IPS-15b (cell line): ENCODE results near the gene OMA1.
"Not testable (repeated sequence)": the region's sequence is repeated elsewhere in the genome, so short reads cannot be mapped to it uniquely, and the experiment has no call there.

Experiments
- H3K27me3 ChIP-seq: one replicate; pipeline ENCODE4 v1.6.1; 2013; ENCODE audit warnings: low read length; ENCODE audit not compliant: control insufficient read depth, insufficient read depth
- H3K36me3 ChIP-seq: one replicate; pipeline ENCODE4 v1.6.1; 2013; ENCODE audit warnings: low read length; ENCODE audit not compliant: control insufficient read depth, insufficient read depth
- H3K4me1 ChIP-seq: one replicate; pipeline ENCODE4 v1.6.1; 2013; ENCODE audit warnings: mild to moderate bottlenecking, low read length; ENCODE audit not compliant: control insufficient read depth, insufficient read depth
- H3K4me3 ChIP-seq: one replicate; pipeline ENCODE4 v1.5.1; 2013; ENCODE audit warnings: low read depth, low read length
- H3K9ac ChIP-seq: one replicate; pipeline ENCODE4 v1.6.1; 2013; ENCODE audit warnings: low read depth, mild to moderate bottlenecking, low read length
- H3K9me3 ChIP-seq: one replicate; pipeline ENCODE4 v1.6.1; 2013; ENCODE audit warnings: mild to moderate bottlenecking, low read length; ENCODE audit not compliant: control insufficient read depth, insufficient read depth

The OMA1 gene

GRCh38 chr1:58583496-58583895 lies 37.0 kb upstream of the OMA1 start:
- Histone ChIP-seq H3K9ac (no peak overlapping the region), H3K9me3 (no peaks in the 10 kb centered on the region), H3K4me1 (no peaks in the 10 kb centered on the region), H3K4me3 (no peak overlapping the region), H3K36me3 (no peaks in the 10 kb centered on the region), H3K27me3 (peaks cover under 1% of the 10 kb centered on the region)

- not testable (repeated sequence) for H3K9ac ChIP-seq, H3K9me3 ChIP-seq, H3K4me1 ChIP-seq, H3K36me3 ChIP-seq, H3K4me3 ChIP-seq
- peaks cover 14% of the 10 kb centered on the region for H3K27me3 ChIP-seq
Measured at GRCh38 chr1:58582143-58582542, 35.6 kb upstream of the OMA1 start.

GRCh38 chr1:58581641-58582040 lies 35.1 kb upstream of the OMA1 start:
- no peaks in the 10 kb centered on the region for H3K4me1 ChIP-seq
- H3K27me3 ChIP-seq, result peaks cover 16% of the 10 kb centered on the region
- H3K9me3 ChIP-seq, result no peaks in the 10 kb centered on the region
- no peaks in the 10 kb centered on the region for H3K36me3 ChIP-seq
- H3K9ac ChIP-seq, result no peak overlapping the region
- H3K4me3 ChIP-seq, result no peak overlapping the region

GRCh38 chr1:58580186-58580585 lies 33.7 kb upstream of the OMA1 start:
- no peak overlapping the region for H3K9ac ChIP-seq
- no peak overlapping the region for H3K4me3 ChIP-seq
- H3K27me3 ChIP-seq, result peaks cover 29% of the 10 kb centered on the region
- H3K36me3 ChIP-seq, result no peaks in the 10 kb centered on the region
- H3K4me1 ChIP-seq, result no peaks in the 10 kb centered on the region
- no peaks in the 10 kb centered on the region for H3K9me3 ChIP-seq

GRCh38 chr1:58577654-58578030 lies 31.1 kb upstream of the OMA1 start:
- Histone ChIP-seq H3K9me3 (no peaks in the 10 kb centered on the region), H3K9ac (no peak overlapping the region), H3K4me3 (peak overlapping the region; percentile 35), H3K36me3 (no peaks in the 10 kb centered on the region), H3K4me1 (no peaks in the 10 kb centered on the region), H3K27me3 (peaks cover 29% of the 10 kb centered on the region)

GRCh38 chr1:58576727-58577653 lies 30.5 kb upstream of the OMA1 start, which contains the start of gene TACSTD2:
TSS of gene TACSTD2 (minus strand) at chr1:58577252. CDS start at chr1:58577156, 96 bp downstream.
- no peaks in the 10 kb centered on the region for H3K9me3 ChIP-seq
- peaks cover 29% of the 10 kb centered on the region for H3K27me3 ChIP-seq
- peak within 1 kb of the TSS; percentile 35 for H3K4me3 ChIP-seq
- no peak within 1 kb of the TSS for H3K9ac ChIP-seq
- H3K4me1 ChIP-seq, result peaks cover 2% of the 10 kb centered on the region
- no peaks in the 10 kb centered on the region for H3K36me3 ChIP-seq

GRCh38 chr1:58576325-58576726 lies 29.8 kb upstream of the OMA1 start:
- no peaks in the 10 kb centered on the region for H3K9me3 ChIP-seq
- no peak overlapping the region for H3K9ac ChIP-seq
- no peak overlapping the region for H3K4me3 ChIP-seq
- H3K36me3 ChIP-seq, result no peaks in the 10 kb centered on the region
- peaks cover 29% of the 10 kb centered on the region for H3K27me3 ChIP-seq
- H3K4me1 ChIP-seq, result peaks cover 2% of the 10 kb centered on the region

GRCh38 chr1:58575551-58576324 lies 29.2 kb upstream of the OMA1 start:
- no peaks in the 10 kb centered on the region for H3K36me3 ChIP-seq
- H3K27me3 ChIP-seq, result peaks cover 29% of the 10 kb centered on the region
- peaks cover 2% of the 10 kb centered on the region for H3K4me1 ChIP-seq
- no peaks in the 10 kb centered on the region for H3K9me3 ChIP-seq
- no peak overlapping the region for H3K4me3 ChIP-seq
- no peak overlapping the region for H3K9ac ChIP-seq

- H3K36me3 ChIP-seq, result no peaks in the 10 kb centered on the region
- no peak overlapping the region for H3K4me3 ChIP-seq
- peaks cover 29% of the 10 kb centered on the region for H3K27me3 ChIP-seq
- H3K9ac ChIP-seq, result no peak overlapping the region
- H3K9me3 ChIP-seq, result no peaks in the 10 kb centered on the region
- peaks cover 2% of the 10 kb centered on the region for H3K4me1 ChIP-seq
Measured at GRCh38 chr1:58574816-58575215, 28.3 kb upstream of the OMA1 start.

- H3K4me3 ChIP-seq, result no peak overlapping the region
- no peak overlapping the region for H3K9ac ChIP-seq
- peaks cover 2% of the 10 kb centered on the region for H3K4me1 ChIP-seq
- H3K27me3 ChIP-seq, result peaks cover 29% of the 10 kb centered on the region
- no peaks in the 10 kb centered on the region for H3K9me3 ChIP-seq
- H3K36me3 ChIP-seq, result no peaks in the 10 kb centered on the region
Measured at GRCh38 chr1:58573705-58574591, 27.4 kb upstream of the OMA1 start.

- Histone ChIP-seq H3K9ac (no peak overlapping the region), H3K4me3 (no peak overlapping the region), H3K4me1 (peaks cover 2% of the 10 kb centered on the region), H3K36me3 (no peaks in the 10 kb centered on the region), H3K9me3 (no peaks in the 10 kb centered on the region), H3K27me3 (peaks cover 26% of the 10 kb centered on the region)
Measured at GRCh38 chr1:58573138-58573537, 26.6 kb upstream of the OMA1 start.
